ENCODE results near the gene KRT82. TPM values are rescaled to one million over a fixed set of nuclear protein-coding genes. Genes with fewer than 3 reads are reported as not detected.
"Not testable (repeated sequence)": the region's sequence is repeated elsewhere in the genome, so short reads cannot be mapped to it uniquely, and the experiment has no call there.

The KRT82 gene
- total RNA-seq, 1 experiment from 2014 or later = not detected

GRCh38 chr12:52347551-52348510 is 58.3 kb downstream of the KRT82 start:
- no peak for DNase-seq (ENCODE audit: extremely low read depth, low read depth)

- DNase-seq (ENCODE audit: extremely low read depth, low read depth) = no peak
Observed at GRCh38 chr12:52347016-52347415, 59.1 kb downstream of the KRT82 start.

- DNase-seq (ENCODE audit: extremely low read depth, low read depth) = no peak
Observed at GRCh38 chr12:52346593-52346992, 59.5 kb downstream of the KRT82 start.

GRCh38 chr12:52345041-52345440 is 61.1 kb downstream of the KRT82 start:
- not testable (repeated sequence) for DNase-seq (ENCODE audit: extremely low read depth, low read depth)

- no peak for DNase-seq (ENCODE audit: extremely low read depth, low read depth)
Observed at GRCh38 chr12:52344111-52344510, 62.0 kb downstream of the KRT82 start.

Other genes with a start within 250 kb of the KRT82 start
- 36.0 and 41.3 TPM in 2 replicates for gene KRT80, start 214.3 kb downstream of the KRT82 start, total RNA-seq (2014; rRNA removed; shearing (Covaris generic))
- gene KRT7, start 173.1 kb downstream of the KRT82 start, total RNA-seq (2014; rRNA removed; shearing (Covaris generic)) = 23.1 and 25.5 TPM in 2 replicates
- 0.78 and 0.92 TPM in 2 replicates for gene KRT86, start 131.7 kb downstream of the KRT82 start, total RNA-seq (2014; rRNA removed; shearing (Covaris generic))
- 40.6 and 54.3 TPM in 2 replicates for gene KRT81, start 114.8 kb downstream of the KRT82 start, total RNA-seq (2014; rRNA removed; shearing (Covaris generic))
- 1.4 and 1.7 TPM in 2 replicates for gene KRT83, start 84.9 kb downstream of the KRT82 start, total RNA-seq (2014; rRNA removed; shearing (Covaris generic))
- not detected in 2 replicates for gene KRT85, start 38.9 kb downstream of the KRT82 start, total RNA-seq (2014; rRNA removed; shearing (Covaris generic))
- not detected in 2 replicates for gene KRT84, start 20.7 kb downstream of the KRT82 start, total RNA-seq (2014; rRNA removed; shearing (Covaris generic))
- gene KRT75, start 28.0 kb upstream of the KRT82 start, total RNA-seq (2014; rRNA removed; shearing (Covaris generic)) = not detected in 2 replicates
- gene KRT6B, start 45.8 kb upstream of the KRT82 start, total RNA-seq (2014; rRNA removed; shearing (Covaris generic)) = not detected in 2 replicates
- not detected in 2 replicates for gene KRT6C, start 67.5 kb upstream of the KRT82 start, total RNA-seq (2014; rRNA removed; shearing (Covaris generic))
- not detected in 2 replicates for gene KRT6A, start 86.9 kb upstream of the KRT82 start, total RNA-seq (2014; rRNA removed; shearing (Covaris generic))
- gene KRT5, start 114.1 kb upstream of the KRT82 start, total RNA-seq (2014; rRNA removed; shearing (Covaris generic)) = not detected in 2 replicates
- not detected in 2 replicates for gene KRT71, start 146.8 kb upstream of the KRT82 start, total RNA-seq (2014; rRNA removed; shearing (Covaris generic))
- not detected in 2 replicates for gene KRT74, start 167.5 kb upstream of the KRT82 start, total RNA-seq (2014; rRNA removed; shearing (Covaris generic))
- not detected in 2 replicates for gene KRT72, start 195.1 kb upstream of the KRT82 start, total RNA-seq (2014; rRNA removed; shearing (Covaris generic))
- gene KRT73, start 212.2 kb upstream of the KRT82 start, total RNA-seq (2014; rRNA removed; shearing (Covaris generic)) = not detected in 2 replicates
- gene KRT2, start 245.9 kb upstream of the KRT82 start, total RNA-seq (2014; rRNA removed; shearing (Covaris generic)) = not detected in 2 replicates

Measured in NCI-H460 (cell line).